Panc1 (cell line): ENCODE results near the gene CACNA1B.

Source experiments
- CTCF ChIP-seq: fragments of 450-650 bp; IDR thresholded peaks from 2 replicates; pipeline ENCODE4 v1.5.1; 2017; ENCODE audit warnings: mild to moderate bottlenecking
- POLR2AphosphoS5 ChIP-seq: IDR thresholded peaks from 2 replicates; pipeline ENCODE4 v1.6.1; 2012; ENCODE audit warnings: mild to moderate bottlenecking, low read depth, low read length, moderate library complexity
- TCF7L2 ChIP-seq: IDR thresholded peaks from 2 replicates; pipeline ENCODE4 v1.6.1; 2011; ENCODE audit warnings: mild to moderate bottlenecking, low read depth, low read length, inconsistent platforms

- TF ChIP-seq CTCF (no peak), TCF7L2 (no peak), POLR2AphosphoS5 (no peak)
Observed at GRCh38 chr9:137945581-137945980, 68.0 kb downstream of the CACNA1B start.
